UCSD-AML1 (cell line): ENCODE data around the gene DLGAP1.

Source experiments
- DNase-seq: peaks from one replicate; lab custom pipeline; 2025; ENCODE audit not compliant: unreplicated experiment; lab: John Stamatoyannopoulos, UW

Gene DLGAP1

DNA sequence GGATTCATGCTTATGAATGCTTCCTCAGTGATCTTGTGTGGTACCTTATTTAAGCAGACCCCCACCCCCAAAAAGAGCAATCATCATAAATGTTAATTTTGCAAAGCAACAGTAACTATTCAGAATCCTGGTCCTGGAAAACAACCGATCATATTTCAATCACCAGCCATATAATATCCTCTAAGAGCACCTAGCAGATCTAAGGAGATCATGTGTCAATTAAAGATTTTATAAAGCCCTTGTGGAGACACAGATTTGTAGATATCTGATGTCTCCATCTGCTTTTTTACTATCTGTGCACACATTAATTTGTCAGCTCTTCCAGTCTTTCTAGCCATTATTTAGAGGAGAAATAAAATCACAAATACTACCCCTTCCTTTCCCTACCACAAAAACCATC, 581.4 kb downstream of the DLGAP1 start:
- no peak for DNase-seq

DNA sequence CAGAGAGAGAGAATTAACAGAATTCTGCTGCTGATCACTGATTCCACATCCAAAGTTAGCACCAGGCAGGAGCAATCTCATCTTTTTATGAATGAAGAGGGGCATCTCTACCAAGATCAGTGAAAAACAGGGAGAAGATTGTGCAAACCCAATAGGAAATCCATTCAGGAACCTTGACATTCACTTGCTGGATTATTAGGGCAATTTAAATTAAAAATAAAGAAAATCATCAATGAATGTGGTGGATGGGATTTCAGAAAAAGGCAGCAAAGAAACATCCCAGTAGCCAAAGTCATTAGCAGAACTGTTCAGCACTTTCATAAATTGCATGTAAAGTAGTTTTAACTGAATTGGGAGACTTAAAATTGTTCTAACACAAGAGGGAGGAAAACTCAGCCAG, 581.9 kb downstream of the DLGAP1 start:
- no peak for DNase-seq

DNA sequence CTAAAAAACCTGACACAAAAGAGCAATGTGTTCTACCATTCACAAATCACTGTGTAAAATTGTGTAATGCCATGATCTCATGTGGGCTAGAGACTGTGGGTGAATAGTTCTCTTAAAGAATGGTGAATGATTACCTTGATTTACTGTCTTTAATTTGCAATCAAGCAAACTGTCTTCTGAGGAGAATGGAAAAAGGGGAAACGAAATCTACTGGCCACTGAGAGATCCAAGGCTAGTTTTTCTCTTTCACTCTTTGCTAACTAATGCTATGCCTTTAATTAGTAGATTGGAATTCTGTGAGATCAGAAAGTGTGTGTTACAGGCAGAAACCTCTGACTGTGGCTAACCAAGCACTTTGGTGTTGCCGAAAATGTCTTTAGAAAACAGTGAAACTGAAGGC, 582.5 kb downstream of the DLGAP1 start:
- no peak for DNase-seq

DNA sequence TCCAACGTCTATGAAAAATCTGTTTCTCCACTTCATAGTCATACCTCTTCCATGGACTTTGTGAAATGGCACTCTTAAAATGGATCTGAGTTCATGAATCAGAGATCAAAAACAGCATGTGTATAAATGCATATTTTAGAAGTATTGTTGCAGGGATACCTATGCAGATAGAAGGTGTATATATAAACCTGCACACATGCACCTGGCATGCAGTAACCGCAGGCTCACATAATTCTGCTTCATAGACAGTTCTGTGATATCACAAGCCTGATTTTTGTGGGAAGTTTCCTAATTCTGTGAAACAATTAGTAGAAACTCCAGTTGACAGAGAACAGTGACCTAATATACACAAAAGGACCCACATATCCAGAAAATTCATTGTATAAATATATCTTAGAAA, 583.4 kb downstream of the DLGAP1 start:
- DNase-seq, result no peak

DNA sequence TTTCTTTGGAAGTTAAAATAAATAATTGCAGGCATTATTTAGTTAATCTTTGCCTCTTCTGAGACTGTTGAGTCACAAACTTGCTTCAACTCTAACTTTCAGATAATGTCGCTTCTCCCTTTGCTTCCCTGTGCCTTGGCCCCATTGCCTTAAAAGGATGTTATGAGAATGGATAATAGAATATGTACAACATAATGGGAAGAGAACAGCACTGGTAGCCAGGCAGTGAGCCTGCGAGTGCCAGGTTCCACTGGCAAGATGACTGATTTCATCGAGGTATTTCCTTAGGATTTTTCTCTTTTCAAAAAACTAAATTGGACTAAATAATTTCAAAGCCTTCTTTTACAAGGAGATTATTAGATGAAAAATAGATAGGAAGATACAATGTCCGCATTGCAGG, 584.2 kb downstream of the DLGAP1 start:
- DNase-seq, result no peak

- no peak for DNase-seq
Measured at GRCh38 chr18:3869848-3870247, 585.3 kb downstream of the DLGAP1 start.

DNA sequence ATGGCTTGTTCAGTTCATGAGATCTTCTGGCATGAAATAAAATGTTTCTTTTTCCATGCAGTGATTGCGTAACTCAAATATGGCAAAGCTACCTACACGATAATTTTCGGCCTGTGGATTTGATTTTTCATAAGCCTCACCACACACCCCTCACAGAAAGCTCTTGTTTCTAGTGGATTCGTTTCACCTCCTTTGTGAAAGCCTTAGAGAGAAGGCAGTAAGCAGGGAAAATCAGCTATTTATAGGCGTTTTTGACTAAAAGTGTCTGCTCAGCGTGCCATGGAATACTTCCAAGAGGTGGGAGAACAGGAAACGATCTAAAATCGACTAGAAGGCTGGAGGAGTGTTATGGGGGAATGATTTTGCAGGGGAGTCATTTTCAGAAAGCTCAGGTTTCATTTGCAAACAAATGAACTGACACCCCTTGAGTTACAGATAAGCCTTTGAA, 587.2 kb downstream of the DLGAP1 start:
- no peak for DNase-seq

DNA sequence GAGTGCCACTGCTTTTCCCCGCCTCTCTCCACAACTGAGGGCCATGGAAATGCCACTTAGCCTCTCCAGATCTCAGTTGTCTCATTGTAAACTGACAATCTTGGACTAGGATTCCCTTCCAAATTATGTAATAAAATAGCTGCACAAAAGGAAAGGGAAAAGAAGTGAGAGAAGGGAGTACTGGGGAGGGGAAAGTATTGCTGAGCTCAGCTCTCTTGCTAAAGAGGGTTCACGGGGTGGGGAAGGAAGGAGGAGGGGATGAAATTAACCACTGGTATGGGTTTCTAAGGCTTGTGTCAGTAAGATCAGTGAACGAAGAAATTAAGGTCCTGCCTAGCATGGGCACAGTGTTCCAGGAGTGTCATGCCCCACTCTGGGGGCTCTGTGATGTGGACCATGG, 587.9 kb downstream of the DLGAP1 start:
- no peak for DNase-seq

DNA sequence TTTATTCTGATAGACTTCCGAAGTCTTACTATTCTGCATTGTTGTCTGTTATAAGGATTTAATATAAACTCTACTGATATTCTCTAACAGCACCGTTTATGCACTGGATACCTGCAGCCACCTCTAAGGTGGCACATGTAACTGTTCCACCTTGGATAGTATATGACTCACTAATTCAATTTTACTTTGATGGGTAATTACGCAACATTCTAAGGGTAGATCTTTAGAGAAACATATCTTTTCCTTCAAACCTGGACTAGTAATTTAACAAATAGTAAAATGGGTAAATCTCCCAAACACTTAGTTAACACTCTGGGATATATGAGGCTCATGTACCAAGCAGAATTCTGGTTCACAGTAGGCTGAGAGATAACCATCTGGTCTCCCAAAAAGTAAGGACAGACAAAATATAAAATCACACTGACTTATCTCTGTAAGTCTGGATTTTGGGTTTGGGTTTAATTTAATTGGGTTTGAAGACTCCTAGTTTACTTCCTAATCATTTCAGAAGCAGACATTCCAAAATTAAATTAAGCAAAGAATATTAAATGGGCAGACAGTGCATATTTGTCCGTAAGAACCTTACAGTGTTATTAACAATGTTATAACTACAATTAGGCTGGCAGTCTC, 590.3 kb downstream of the DLGAP1 start:
- no peak for DNase-seq

GRCh38 chr18:3863593-3863992, 591.5 kb downstream of the DLGAP1 start:
- no peak for DNase-seq

DNA sequence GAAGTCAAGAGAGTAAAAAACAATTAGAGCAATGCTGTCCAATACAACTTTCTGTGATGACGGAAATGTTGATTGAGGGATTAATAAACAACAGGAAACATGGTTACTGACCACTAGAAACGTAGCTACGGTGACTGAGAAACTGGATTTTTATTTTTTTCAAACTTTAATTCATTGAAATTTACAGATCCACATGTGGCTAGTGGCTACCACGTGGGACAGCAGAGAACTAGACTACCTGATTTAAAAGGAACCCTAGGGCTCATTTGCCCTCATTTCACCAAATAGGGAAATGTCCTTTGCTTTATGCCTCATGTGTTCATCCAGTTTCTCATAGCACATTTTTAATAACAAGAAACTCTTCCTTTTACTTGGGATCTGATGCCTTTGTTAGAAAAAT, 592.1 kb downstream of the DLGAP1 start:
- DNase-seq, result no peak

DNA sequence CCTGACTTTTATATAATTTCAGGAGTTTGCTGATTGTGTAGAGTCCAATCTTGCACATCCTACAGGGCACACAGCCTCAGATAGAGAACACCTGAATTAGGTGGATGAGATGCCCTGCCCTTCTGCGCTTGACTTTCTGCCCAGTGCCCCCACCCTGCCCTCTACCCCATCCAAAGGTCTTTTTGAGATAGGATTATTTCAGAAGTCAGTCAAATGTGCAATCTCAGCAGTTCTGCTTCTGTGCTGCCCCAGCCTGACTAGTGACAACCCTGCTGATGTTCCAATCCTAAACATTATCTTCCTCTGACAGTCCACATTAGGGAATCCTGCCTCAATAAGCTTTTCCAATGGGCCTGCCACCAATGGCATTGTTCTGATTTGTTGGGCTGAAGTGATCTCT, 593.6 kb downstream of the DLGAP1 start:
- no peak for DNase-seq

GRCh38 chr18:3857544-3857943, 597.6 kb downstream of the DLGAP1 start:
- no peak for DNase-seq

- no peak for DNase-seq
Measured at GRCh38 chr18:3855966-3856365, 599.1 kb downstream of the DLGAP1 start.

DNA sequence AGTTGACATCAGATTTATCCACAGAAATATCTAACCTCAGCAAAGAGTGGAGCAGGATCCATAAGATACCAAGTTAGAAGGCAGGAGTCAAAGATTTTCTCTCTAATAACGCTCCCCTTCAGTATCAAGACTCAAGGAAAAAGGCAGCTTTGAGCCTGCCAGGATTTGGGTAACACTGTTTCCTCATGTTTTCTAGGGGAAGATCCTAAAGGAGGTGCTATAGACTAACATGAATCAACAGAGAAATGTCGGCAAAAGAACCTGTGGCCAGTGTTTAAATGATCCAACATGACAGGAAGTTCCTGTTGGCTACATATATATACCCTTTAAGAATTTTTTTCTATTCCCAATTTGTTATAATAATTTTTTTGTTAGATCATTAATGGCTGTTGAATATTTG, 602.8 kb downstream of the DLGAP1 start:
- no peak for DNase-seq

DNA sequence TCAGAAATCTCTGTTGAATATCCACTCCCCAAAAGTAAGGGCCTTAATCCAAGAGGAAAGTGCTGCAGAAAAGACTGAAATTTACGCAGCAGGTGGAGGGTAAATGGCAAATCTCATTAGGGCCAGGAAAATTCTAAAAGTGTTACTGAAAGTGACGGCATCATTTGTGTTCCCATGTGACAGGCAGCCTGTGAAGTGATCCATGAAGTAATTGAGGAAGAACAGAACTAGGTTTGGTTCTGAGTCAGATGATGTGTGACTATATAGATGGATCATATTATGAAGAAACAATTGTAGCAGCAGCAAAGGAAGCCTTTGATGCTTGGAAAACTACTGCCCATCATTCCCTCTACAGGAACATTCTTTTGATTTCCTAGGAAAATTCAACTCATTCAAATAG, 603.9 kb downstream of the DLGAP1 start:
- DNase-seq, result no peak

GRCh38 chr18:3848316-3848715, 606.8 kb downstream of the DLGAP1 start:
- DNase-seq, result no peak

DNA sequence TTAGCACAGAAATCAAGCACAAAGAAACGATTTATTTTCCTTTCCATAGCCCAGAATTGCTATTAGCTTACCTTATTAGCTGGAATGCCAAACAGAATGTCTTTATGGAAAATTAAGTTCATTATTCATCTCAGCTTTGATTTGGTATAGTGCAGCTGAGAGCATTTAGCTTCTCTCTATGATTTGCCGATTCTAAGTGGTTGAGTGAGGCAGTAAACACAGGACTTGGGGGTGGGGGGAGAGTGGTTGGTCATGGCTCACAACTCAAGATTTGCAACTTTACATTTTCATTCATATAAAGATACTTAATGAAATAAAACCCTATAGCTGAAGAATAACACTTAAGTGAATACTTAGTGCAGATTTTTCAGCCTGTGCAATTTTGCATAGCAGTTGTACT, 609.9 kb downstream of the DLGAP1 start:
- DNase-seq, result no peak

DNA sequence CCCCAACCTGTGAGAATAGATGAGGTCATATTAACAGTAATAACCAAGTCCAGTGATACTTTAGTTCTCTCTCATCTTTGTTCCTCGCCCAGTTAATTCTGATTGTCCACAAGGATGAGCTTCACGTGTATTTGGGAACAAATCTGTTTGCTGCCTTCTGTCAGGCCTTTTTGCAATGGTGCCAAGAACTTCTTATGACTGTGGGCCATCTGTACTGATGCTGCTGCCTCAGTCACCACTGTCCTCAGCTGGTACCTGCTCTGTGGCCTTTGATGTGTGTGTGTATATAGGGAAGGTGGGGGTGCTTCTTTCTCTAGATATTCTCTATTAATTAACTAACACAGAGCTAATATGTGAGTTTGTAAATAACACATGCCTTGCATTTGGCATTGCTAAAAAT, 612.3 kb downstream of the DLGAP1 start:
- no peak for DNase-seq

GRCh38 chr18:3840766-3841165, 614.3 kb downstream of the DLGAP1 start:
- no peak for DNase-seq

DNA sequence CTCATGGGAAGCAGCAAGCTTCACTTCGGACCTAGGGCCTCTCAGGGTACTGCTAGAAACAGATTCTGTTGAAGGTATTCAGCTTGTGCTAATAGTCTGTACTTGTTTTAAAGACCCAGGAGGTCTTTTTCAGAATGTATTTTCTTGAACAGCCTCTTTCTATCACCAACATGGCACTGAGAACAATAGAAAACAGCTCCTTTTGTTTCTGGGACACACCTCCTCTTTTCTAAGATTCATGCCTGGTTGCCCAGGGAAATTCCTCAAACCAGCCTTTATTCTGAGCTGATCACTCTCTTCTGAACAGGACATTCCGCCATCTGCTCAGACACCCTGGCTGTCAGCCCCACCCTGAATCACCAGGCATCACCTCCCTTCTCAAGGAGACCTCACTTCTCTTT, 615.5 kb downstream of the DLGAP1 start:
- DNase-seq, result no peak

GRCh38 chr18:3836483-3837335, 618.4 kb downstream of the DLGAP1 start:
- DNase-seq, result no peak
